ENCODE results near the gene THSD7A. TPM values are rescaled to one million over a fixed set of nuclear protein-coding genes. Genes with fewer than 3 reads are reported as not detected.

Gene THSD7A
- total and polyA plus RNA-seq, 2 of the 13 experiments (the other 11 are each of a cell fraction or from before 2014, with no cell fraction given): 0.01 to 0.07 TPM

GRCh38 chr7:11330717-11331116 is 501.3 kb downstream of the THSD7A start:
- no peak overlapping the region for H2AFZ ChIP-seq (ENCODE audit: low read length)
- CTCF ChIA-PET (ENCODE audit: low intra/inter-chr PET ratio, low total read pairs): no interaction called here
- H3K4me1 ChIP-seq (ENCODE audit: insufficient read depth, low read length): no peaks in the 10 kb centered on the region
- H3K4me3 ChIP-seq (replicated peaks in 1 of 3; ENCODE audit: insufficient read depth in 1 of 3, low read depth in 2 of 3, low read length in 3 of 3): no peak overlapping the region
- no peaks in the 10 kb centered on the region; a peak in 1 of 5 replicates for H3K36me3 ChIP-seq (replicated peaks in 1 of 2; ENCODE audit: control insufficient read depth in 1 of 2, insufficient read depth in 2 of 2, low read length in 2 of 2)
- no peak for TF ChIP-seq SRF (IDR thresholded peaks at IDR 0.05; ENCODE audit: low read depth, low read length)
- no peaks in the 10 kb centered on the region; a peak in 1 of 5 replicates for H3K27me3 ChIP-seq (ENCODE audit: control insufficient read depth in 1 of 2, insufficient read depth in 2 of 2, low read length in 2 of 2)
- no peaks in the 10 kb centered on the region for H3K9me3 ChIP-seq (ENCODE audit: low read length)
- H3K79me2 ChIP-seq (ENCODE audit: insufficient read depth, low read length): no peaks in the 10 kb centered on the region
- intact Hi-C loops (cut with micrococcal nuclease; ENCODE audit: unreplicated experiment): no loop called here
- no peaks in the 10 kb centered on the region for H4K20me1 ChIP-seq (ENCODE audit: insufficient read depth, low read length)
- POLR2A ChIA-PET: no interaction called here
- DNase-seq (ENCODE audit: low spot score) (no peak), FAIRE-seq (no peak), ATAC-seq (no peak)
- in situ Hi-C loops (cut with HindIII; ENCODE audit: extremely low pct_ligation_motif_present, low pct_unique_long_range_greater_than_20kb): no loop called here
- no peak overlapping the region for H3K4me2 ChIP-seq (ENCODE audit: low read depth, low read length)
- H3K27ac ChIP-seq (ENCODE audit: extremely low read length, insufficient read depth, low read length): no peak overlapping the region
- no peak overlapping the region for H3K9ac ChIP-seq (ENCODE audit: insufficient read depth, low read depth, low read length)
- WGBS (ENCODE audit: low lambda C conversion rate): 3% methylated on average over 3 of the region's 3 CpGs
- BruUV-seq (replicated peaks): no TSS peak

- in situ Hi-C loops (cut with HindIII; ENCODE audit: extremely low pct_ligation_motif_present, low pct_unique_long_range_greater_than_20kb) (no loop called here), intact Hi-C loops (cut with micrococcal nuclease; ENCODE audit: unreplicated experiment) (no loop called here)
- POLR2A ChIA-PET: no interaction called here
- H3K27me3 ChIP-seq (ENCODE audit: control insufficient read depth in 1 of 2, insufficient read depth in 2 of 2, low read length in 2 of 2): no peaks in the 10 kb centered on the region; a peak in 1 of 5 replicates
- H3K9me3 ChIP-seq (ENCODE audit: low read length): no peaks in the 10 kb centered on the region
- 0% methylated on average over 1 of the region's 3 CpGs for WGBS (ENCODE audit: low lambda C conversion rate)
- no peaks in the 10 kb centered on the region for H3K79me2 ChIP-seq (ENCODE audit: insufficient read depth, low read length)
- no peak overlapping the region for H3K4me2 ChIP-seq (ENCODE audit: low read depth, low read length)
- H4K20me1 ChIP-seq (ENCODE audit: insufficient read depth, low read length): no peaks in the 10 kb centered on the region
- H2AFZ ChIP-seq (ENCODE audit: low read length): no peak overlapping the region
- DNase-seq (ENCODE audit: low spot score) (no peak), ATAC-seq (no peak), FAIRE-seq (no peak)
- no TSS peak for BruUV-seq (replicated peaks)
- no peaks in the 10 kb centered on the region for H3K4me1 ChIP-seq (ENCODE audit: insufficient read depth, low read length)
- no peak overlapping the region for H3K9ac ChIP-seq (ENCODE audit: insufficient read depth, low read depth, low read length)
- no peak overlapping the region for H3K4me3 ChIP-seq (replicated peaks in 1 of 3; ENCODE audit: insufficient read depth in 1 of 3, low read depth in 2 of 3, low read length in 3 of 3)
- CTCF ChIA-PET (ENCODE audit: low intra/inter-chr PET ratio, low total read pairs): no interaction called here
- H3K27ac ChIP-seq (ENCODE audit: extremely low read length, insufficient read depth, low read length): no peak overlapping the region
- no peaks in the 10 kb centered on the region; a peak in 1 of 5 replicates for H3K36me3 ChIP-seq (replicated peaks in 1 of 2; ENCODE audit: control insufficient read depth in 1 of 2, insufficient read depth in 2 of 2, low read length in 2 of 2)
- no peak for TF ChIP-seq AGO2 (optimal IDR thresholded peaks at IDR 0.05; ENCODE audit: low read depth, low read length)
- no peak for TF ChIP-seq KAT8 (CRISPR knock-in tag; IDR thresholded peaks at IDR 0.05)
- TF ChIP-seq ZNF850 (CRISPR knock-in tag; conservative IDR thresholded peaks at IDR 0.05): no peak
- TF ChIP-seq RARG (CRISPR knock-in tag; IDR thresholded peaks at IDR 0.05; ENCODE audit: low read depth): no peak
- TF ChIP-seq ZNF749 (CRISPR knock-in tag; IDR thresholded peaks at IDR 0.05; ENCODE audit: borderline replicate concordance): no peak
- no peak for TF ChIP-seq YY1 (IDR thresholded peaks at IDR 0.05; ENCODE audit: insufficient read depth, insufficient replicate concordance, low read depth, low read length)
- no peak for TF ChIP-seq ZNF207 (IDR thresholded peaks at IDR 0.05; ENCODE audit: borderline replicate concordance)
- no peak for TF ChIP-seq FIP1L1 (IDR thresholded peaks at IDR 0.05; ENCODE audit: borderline replicate concordance, insufficient read depth, low read depth, low read length)
- TF ChIP-seq AFF4 (CRISPR knock-in tag; IDR thresholded peaks at IDR 0.05): no peak
- no peak for TF ChIP-seq MAFF (IDR thresholded peaks at IDR 0.05; ENCODE audit: low read depth, low read length)
- no peak for TF ChIP-seq SNAPC2 (CRISPR knock-in tag; IDR thresholded peaks at IDR 0.05)
- TF ChIP-seq HMGXB4 (CRISPR knock-in tag; IDR thresholded peaks at IDR 0.05; ENCODE audit: borderline replicate concordance in 1 of 2, low read depth in 1 of 2): no peak
- TF ChIP-seq TBX2 (CRISPR knock-in tag; IDR thresholded peaks at IDR 0.05; ENCODE audit: borderline replicate concordance): no peak
Measured at GRCh38 chr7:11330208-11330607, 501.8 kb downstream of the THSD7A start.
